CD1c-positive myeloid dendritic cell (primary cell): Measurements from ENCODE around the gene GNL1.
"Not testable (repeated sequence)": the region's sequence is repeated elsewhere in the genome, so short reads cannot be mapped to it uniquely, and the experiment has no call there.

Source experiments
- DNase-seq: peaks from one replicate; pipeline ENCODE4 v3.0.0-alpha.2; 2016; ENCODE audit errors: extremely low spot score

GNL1 gene

GRCh38 chr6:30495993-30496392, 60.3 kb downstream of the GNL1 start:
- no peak for DNase-seq

GRCh38 chr6:30495060-30495459, 61.2 kb downstream of the GNL1 start:
- not testable (repeated sequence) for DNase-seq

GRCh38 chr6:30494291-30494861, 61.9 kb downstream of the GNL1 start:
- no peak for DNase-seq

- no peak for DNase-seq
Observed at GRCh38 chr6:30493643-30494250, 62.5 kb downstream of the GNL1 start.

- DNase-seq = no peak
Observed at GRCh38 chr6:30491991-30492952, 64.0 kb downstream of the GNL1 start.
